Measurements from ENCODE around the gene EIF4E1B. TPM values are rescaled to one million over a fixed set of nuclear protein-coding genes. Genes with fewer than 3 reads are reported as not detected.
A peak's percentile ranks its signal among the peaks of the same experiment; 100 is the strongest.
"Not testable (repeated sequence)": the region's sequence is repeated elsewhere in the genome, so short reads cannot be mapped to it uniquely, and the experiment has no call there.

EIF4E1B gene
- total RNA-seq, 4 donors from 2014 or later: not detected

DNA sequence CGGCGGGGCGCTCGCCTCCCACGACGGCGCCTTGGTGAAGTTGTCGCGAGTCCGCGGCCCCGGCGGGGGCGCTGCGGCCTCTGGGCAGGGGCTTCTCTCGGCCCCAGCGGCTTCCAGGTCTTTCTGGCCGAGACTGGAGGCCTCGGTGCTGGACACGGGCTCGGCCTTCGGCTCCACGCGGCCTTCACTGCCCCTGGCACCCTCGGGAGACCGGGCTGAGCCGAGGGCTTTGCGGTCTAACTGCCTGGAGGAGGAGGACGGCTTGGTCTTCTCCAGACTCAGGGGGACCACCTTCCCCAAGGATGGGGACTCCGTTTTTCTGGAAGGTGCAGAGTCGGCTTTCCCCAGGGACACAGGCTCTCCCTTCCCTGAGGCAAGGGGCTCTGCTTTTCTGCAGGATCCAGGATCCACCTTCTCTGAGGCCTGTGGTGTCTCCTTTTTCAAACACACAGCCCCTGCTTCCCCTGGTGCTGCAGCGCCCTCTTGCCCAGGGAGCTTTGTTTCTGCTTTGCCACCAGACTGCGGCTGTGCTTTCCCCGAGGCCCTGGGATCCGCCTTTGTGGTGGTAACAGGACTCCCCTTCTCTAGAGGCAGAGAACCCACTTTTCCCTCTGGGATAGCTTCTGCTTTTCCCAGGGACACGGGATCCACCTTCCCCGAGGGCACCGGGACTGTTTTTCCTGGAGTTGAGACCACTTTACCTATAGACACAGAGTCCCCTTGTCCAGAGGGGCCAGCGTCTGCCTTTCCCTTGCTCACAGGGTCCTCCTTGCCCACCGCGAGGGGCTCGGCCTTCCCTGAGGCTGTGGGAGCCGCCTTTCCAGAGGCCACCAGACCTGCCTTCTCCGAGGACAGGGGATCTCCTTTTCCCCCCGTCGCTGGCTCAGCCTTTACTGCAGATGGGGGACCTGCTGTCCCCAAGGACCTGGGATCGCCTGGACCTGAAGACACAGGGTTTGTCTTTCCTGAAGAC is 32.8 kb upstream of the EIF4E1B start:
- Histone ChIP-seq H3K27me3 (peaks cover 0 to 35% of the 10 kb centered on the region in 2 donors), H3K36me3 (no peaks in the 10 kb centered on the region), H3K9me3 (no peaks in the 10 kb centered on the region), H3K27ac (no peak overlapping the region), H3K4me3 (peak overlapping the region in 1 of 4 donors; percentile 43), H3K4me1 (peaks cover 0 to 10% (median 1%) of the 10 kb centered on the region in 4 donors)
- no peak for DNase-seq (ENCODE audit: low spot score in 2 of 2)
- TF ChIP-seq POLR2A (IDR thresholded peaks at IDR 0.05) (no peak), EP300 (IDR thresholded peaks at IDR 0.05) (no peak)
- TF ChIP-seq, protein P1, sequence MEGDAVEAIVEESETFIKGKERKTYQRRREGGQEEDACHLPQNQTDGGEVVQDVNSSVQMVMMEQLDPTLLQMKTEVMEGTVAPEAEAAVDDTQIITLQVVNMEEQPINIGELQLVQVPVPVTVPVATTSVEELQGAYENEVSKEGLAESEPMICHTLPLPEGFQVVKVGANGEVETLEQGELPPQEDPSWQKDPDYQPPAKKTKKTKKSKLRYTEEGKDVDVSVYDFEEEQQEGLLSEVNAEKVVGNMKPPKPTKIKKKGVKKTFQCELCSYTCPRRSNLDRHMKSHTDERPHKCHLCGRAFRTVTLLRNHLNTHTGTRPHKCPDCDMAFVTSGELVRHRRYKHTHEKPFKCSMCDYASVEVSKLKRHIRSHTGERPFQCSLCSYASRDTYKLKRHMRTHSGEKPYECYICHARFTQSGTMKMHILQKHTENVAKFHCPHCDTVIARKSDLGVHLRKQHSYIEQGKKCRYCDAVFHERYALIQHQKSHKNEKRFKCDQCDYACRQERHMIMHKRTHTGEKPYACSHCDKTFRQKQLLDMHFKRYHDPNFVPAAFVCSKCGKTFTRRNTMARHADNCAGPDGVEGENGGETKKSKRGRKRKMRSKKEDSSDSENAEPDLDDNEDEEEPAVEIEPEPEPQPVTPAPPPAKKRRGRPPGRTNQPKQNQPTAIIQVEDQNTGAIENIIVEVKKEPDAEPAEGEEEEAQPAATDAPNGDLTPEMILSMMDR (IDR thresholded peaks at IDR 0.05): no peak
- 81 to 89% methylated on average over 19 to 21 of the region's 47 CpGs for WGBS, 2 donors

DNA sequence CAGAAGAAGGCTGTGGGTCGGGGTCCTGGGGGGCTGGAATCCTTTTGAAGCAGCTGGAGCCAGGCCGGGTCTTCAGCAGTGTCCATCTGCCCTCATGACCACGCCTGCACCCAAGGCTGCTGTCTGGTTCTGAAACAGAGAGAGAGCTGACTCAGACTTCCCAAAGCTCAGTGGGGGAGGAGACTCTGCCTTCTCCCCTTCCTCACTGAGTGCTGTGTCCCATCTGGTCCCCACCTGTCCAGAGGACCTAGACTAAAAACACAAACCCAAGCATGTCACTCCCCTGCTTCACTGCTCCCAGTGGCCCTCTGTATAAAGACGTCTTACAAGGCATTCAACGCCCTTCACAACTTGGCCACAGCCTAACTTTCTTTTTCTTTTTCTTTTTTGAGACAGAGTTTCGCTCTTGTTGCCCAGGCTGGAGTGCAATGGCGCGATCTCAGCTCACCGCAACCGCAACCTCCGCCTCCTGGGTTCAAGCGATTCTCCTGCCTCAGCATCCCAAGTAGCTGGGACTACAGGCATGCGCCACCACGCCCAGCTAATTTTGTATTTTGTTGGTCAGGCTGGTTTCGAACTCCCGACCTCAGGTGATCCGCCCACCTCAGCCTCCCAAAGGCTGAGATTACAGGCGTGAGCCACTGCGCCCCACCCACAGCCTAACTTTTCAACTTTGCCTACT is 30.6 kb upstream of the EIF4E1B start:
- not testable (repeated sequence) for H3K4me3 ChIP-seq; DNase-seq (ENCODE audit: low spot score in 2 of 2); H3K27ac ChIP-seq; H3K36me3 ChIP-seq; H3K9me3 ChIP-seq
- peaks cover 0 to 10% (median 1%) of the 10 kb centered on the region in 4 donors for H3K4me1 ChIP-seq
- H3K27me3 ChIP-seq: peaks cover 0 to 32% of the 10 kb centered on the region in 2 donors
- WGBS, 2 donors: 92 to 93% methylated on average over 18 to 19 of the region's 19 CpGs

DNA sequence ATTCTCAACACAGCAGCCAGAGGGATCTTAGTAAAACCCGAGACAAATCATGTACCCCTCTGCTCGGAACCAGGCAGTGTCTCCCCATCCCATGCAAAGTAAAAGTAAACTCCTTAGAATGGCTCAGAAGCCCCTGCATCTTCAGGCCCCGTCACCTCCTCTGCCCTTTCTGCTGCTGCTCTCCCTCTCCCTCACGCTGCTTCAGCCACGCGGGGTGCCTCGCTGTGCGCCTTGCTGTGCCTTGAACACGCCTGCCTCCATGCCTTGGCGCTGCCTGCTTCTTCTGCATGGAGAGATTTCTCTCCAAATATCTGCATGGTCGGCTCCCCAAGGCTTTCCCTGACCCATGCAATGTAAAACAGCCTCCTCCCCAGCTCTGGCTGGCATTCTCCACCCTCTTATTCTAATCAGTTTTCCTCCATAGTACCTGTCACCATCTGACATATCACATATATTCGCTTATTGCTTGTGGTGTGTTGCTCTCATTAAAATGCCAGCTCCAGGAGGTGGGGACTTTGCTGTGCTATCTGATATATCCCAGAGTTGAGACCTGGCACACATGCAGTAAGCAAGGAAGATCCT is 28.5 kb upstream of the EIF4E1B start:
- no peak for DNase-seq (ENCODE audit: low spot score in 2 of 2)
- Histone ChIP-seq H3K4me3 (no peak overlapping the region), H3K27ac (no peak overlapping the region), H3K27me3 (peaks cover 0 to 18% of the 10 kb centered on the region in 2 donors), H3K36me3 (no peaks in the 10 kb centered on the region), H3K4me1 (peaks cover 0 to 5% (median 0%) of the 10 kb centered on the region in 4 donors), H3K9me3 (no peaks in the 10 kb centered on the region)
- WGBS, 2 donors: 71 to 75% methylated on average over 12 of the region's 12 CpGs
- no peak for TF ChIP-seq POLR2A (IDR thresholded peaks at IDR 0.05)

DNA sequence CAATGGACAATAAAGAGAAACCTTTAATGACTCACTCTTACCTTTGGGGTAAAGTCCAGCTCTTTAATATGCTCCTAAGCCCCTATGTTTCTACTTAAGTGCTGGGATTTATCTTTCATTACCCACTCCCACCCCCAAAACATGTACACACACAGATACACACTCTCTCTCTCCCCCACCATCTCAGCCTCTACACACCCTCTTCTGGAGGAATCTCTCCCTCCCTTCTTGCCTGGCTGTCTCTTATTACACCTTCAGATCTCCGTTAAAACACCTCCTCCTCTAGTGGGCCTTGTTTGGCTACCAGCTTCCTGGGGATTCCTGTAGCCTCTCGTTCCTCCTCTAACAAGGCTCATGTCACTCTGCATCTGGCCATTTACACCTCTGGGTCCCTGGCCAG is 27.4 kb upstream of the EIF4E1B start:
- Histone ChIP-seq H3K9me3 (no peaks in the 10 kb centered on the region), H3K4me1 (no peaks in the 10 kb centered on the region), H3K27ac (no peak overlapping the region), H3K27me3 (peaks cover 0 to 22% of the 10 kb centered on the region in 2 donors), H3K4me3 (no peak overlapping the region), H3K36me3 (no peaks in the 10 kb centered on the region)
- WGBS, 2 donors: 26 to 29% methylated on average over 2 of the region's 2 CpGs
- no peak for DNase-seq (ENCODE audit: low spot score in 2 of 2)
- TF ChIP-seq, protein P1 (IDR thresholded peaks at IDR 0.05): no peak
- TF ChIP-seq POLR2A (IDR thresholded peaks at IDR 0.05): no peak
- TF ChIP-seq EP300 (IDR thresholded peaks at IDR 0.05): no peak

DNA sequence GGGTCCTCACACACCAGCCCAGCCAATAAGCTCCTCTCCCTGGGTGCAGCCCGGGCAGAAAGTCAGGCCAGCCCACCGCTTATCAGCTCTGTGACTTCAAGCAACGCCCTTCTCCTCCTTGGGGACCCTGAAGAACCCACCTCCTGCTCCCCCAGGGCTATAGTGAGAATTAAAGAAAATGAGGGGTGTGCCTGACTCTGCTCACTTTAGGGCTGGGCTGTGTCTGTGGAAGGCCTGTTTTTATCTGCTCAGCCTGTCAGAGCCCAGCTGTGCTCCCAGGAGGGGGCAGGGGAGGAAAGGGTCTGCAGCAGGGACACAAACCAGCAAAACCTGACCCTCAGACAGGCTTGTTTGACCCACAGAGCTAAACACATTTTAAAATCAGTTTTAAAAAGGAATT is 24.4 kb upstream of the EIF4E1B start:
- Histone ChIP-seq H3K36me3 (no peaks in the 10 kb centered on the region), H3K9me3 (no peaks in the 10 kb centered on the region), H3K4me1 (peaks cover 0 to 17% (median 4%) of the 10 kb centered on the region in 4 donors), H3K27me3 (peaks cover 0 to 40% of the 10 kb centered on the region in 2 donors), H3K27ac (no peak overlapping the region), H3K4me3 (no peak overlapping the region)
- 39 to 50% methylated on average over 2 to 3 of the region's 3 CpGs for WGBS, 2 donors
- DNase-seq (ENCODE audit: low spot score in 2 of 2): no peak
- TF ChIP-seq, protein P1 (IDR thresholded peaks at IDR 0.05): no peak
- TF ChIP-seq POLR2A (IDR thresholded peaks at IDR 0.05) (no peak), EP300 (IDR thresholded peaks at IDR 0.05) (no peak)

All from tibial nerve (tissue), 4 donors.